ENCODE measurements around the gene ZNF611.

The ZNF611 gene

GRCh38 chr19:52675239-52675638 is 59.6 kb downstream of the ZNF611 start:
- DNase-seq, result peak; percentile 47

GRCh38 chr19:52673014-52673413 is 61.8 kb downstream of the ZNF611 start:
- no peak for DNase-seq

DNA sequence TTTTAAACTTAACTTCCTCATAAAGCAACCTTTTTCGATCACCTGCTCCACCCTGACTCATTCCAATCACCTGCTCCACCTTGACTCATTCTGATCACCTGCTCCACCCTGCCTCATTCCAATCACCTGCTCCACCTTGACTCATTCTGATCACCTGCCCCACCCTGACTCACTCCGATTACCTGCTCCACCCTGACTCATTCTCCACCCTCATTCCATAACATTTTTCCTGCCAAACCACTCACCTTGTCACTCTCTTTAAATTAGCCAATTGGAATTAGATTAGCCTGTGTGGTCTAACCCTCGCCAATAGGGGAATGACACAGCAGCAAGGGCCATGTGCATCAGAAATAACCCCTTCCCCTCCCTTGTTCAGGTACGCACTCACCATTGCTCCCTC is 64.8 kb downstream of the ZNF611 start:
- DNase-seq, result no peak

GRCh38 chr19:52669586-52669985 is 65.3 kb downstream of the ZNF611 start:
- no peak for DNase-seq

DNA sequence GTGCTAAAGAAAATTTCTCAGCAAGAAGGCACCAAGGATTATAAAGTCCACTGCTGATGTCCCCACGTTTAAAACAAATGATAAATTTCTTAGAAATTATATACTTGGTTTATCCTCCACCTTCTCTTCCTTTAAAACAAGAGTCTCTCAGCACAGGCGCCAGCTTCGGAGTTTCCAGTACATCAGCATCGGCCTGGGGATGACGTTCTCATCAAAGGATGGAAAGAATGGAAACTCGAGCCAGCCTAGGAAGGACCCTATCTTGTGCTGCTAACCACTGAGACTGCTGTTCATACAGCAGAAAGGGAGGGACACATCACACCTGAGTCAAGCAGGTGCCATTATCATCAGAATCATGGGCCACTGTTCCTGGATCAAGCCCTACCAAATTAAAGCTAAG is 66.9 kb downstream of the ZNF611 start:
- DNase-seq, result no peak

- DNase-seq, result no peak
These were observed 68.3 kb downstream of the ZNF611 start for GRCh38 chr19:52666506-52666905.

GRCh38 chr19:52665529-52665928 is 69.3 kb downstream of the ZNF611 start:
- DNase-seq, result peak; percentile 50

GRCh38 chr19:52665027-52665426 is 69.8 kb downstream of the ZNF611 start:
- peak; percentile 35 for DNase-seq

DNA sequence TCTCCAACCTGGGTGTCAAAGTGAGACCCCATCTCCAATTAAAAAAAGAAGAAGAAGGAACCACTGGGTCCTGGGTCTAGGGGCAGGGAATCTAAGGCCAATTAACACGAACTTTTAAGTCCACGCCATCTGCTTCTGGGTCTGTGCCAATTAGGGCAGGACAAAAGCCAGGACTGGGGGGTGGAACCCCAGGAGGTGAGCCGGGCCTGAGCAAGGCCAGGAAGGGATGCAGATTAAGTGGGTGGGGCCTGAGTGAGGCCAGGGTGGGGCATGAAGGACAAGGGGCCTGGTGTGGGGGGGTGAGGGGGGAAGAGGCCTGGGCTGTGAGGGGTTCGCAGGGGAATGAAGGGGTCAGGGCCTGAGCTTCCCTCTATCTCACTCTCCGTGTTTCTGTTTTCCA is 70.4 kb downstream of the ZNF611 start:
- DNase-seq, result peak; percentile 88

DNA sequence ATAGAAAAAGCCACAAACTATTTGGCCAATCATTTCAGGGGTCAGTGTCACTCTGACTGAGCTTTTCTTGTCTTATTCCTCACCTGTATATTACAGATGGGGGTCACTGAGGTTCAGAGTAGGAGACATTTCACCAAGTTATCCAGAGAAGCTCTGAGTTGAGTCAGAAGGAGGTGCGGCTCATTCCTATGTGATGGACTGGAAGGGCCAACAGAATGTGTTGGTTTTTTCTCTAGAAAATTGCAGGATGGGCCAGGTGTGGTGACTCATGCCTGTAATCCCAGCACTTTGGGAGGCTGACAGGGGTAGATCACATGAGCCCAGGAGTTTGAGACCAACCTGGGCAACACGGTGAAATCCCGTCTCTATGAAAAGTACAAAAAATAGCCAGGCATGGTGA is 72.2 kb downstream of the ZNF611 start:
- no peak for DNase-seq

GRCh38 chr19:52660981-52661380 is 73.9 kb downstream of the ZNF611 start:
- no peak for DNase-seq

GRCh38 chr19:52659013-52659412 is 75.8 kb downstream of the ZNF611 start:
- DNase-seq, result no peak

DNA sequence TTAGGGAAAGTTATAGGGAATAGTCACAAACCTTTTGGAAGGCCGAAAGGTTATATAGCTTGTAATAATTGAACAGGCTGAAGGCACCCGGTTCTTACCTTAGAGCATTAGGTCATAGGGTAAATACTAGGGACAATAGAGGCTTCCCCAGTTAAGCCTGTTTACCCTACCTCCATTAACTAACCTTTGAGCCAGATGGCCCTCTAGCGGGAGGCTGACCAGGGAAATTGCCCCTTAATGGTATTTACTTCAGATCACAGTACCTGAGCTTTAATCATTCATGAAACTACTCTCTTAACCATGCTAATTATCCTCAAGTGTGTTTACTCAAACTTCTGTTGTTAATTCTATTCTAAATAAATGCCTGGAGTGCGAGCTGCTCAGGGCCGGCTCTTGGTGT is 76.2 kb downstream of the ZNF611 start:
- peak; percentile 69 for DNase-seq

DNA sequence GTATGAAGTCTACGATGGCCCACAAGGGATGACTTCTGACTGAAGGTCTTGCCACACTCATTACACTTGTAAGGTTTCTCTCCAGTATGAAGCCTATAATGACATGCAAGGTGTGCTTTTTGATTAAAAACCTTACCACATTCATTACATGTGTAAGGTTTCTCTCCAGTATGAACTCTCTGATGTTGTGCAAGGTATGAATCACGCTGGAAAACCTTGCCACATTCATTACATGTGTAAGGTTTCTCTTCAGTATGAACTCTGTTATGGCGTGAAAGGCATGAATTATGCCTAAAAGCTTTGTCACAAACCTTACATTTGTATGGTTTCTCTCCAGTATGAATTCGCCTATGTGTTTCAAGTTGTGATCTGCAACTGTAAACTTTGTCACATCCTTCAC is 81.7 kb downstream of the ZNF611 start:
- DNase-seq, result no peak

All from NCI-H82 (cell line).